ENCODE measurements around the gene MSH5.
"Not testable (repeated sequence)": the region's sequence is repeated elsewhere in the genome, so short reads cannot be mapped to it uniquely, and the experiment has no call there.

The MSH5 gene

DNA sequence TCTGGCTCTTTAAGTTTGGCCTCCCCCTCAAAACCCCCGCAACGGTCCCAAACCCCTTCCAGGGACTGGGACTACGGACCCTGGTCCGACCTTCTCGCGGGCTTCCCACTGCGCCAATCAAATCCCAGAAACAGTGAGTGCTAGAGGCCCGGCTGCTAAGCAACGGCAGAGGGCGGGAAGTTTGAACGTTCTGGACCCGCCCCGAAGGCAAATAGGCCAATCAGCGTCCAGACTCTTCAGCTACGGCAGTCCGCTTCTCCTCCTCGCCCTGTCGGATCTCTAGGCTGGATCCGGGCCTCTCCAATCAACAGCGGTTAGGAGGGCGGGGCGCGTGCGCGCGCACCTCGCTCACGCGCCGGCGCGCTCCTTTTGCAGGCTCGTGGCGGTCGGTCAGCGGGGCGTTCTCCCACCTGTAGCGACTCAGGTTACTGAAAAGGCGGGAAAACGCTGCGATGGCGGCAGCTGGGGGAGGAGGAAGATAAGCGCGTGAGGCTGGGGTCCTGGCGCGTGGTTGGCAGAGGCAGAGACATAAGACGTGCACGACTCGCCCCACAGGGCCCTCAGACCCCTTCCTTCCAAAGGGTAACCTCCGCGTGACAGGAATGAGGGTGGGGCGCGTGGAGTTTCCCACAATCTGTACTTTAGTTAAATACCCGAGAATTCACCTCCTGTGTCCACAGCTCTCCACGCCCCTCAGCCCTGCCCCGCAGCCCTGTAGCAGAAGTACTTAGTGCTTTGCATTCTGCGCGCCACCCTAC is at the start of gene MSH5:
Gene MSH5 (plus strand): TSS at position 367 of the 758 bp plus-strand sequence. CDS start 462 bp downstream, outside the sequence.
- peak; percentile 93 for DNase-seq (ENCODE audit: low read depth, low spot score)
- H3K27ac ChIP-seq: peak within 1 kb of the TSS; percentile 96

DNA sequence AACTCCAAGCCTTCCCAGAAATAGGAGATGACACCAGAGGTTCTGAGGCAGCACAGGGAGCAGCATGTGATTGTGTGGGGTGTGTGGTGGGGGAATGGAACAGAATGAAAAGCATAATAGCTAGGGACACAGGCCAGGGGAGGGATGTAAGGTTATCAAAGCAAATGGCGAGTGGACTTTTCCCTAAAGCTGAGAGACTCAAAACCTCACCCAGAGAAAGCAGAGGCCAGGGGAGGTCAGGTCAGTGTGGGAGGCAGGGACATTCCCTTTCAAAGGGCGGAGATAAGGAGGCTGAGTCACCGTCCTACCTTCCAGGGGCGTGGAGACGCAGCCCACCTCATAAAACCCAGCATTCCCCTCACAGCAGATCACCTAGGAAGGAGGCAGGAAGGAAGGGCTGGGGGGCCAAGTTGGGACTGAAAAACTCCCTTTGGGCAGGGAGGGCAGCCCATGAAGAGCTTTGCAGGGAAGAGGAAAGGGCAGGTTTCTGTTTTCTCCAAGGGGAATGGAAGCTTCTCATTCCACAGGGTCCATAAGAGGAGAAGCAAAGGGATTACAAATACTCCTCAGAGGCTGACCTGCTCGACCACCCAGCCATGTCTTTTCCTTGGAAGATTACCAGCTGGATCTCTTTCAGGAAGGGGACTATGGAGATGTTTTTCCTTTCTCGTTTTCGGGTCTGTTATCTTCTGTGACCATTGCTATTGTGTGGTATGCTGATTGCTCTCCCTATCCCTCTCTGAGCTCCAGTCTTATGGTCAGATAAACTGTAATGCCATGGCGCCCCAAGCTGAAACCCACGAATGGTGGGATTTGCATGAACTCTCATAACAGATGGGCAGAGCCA is 49.4 kb upstream of the MSH5 start:
- H3K27ac ChIP-seq: no peak overlapping the region
- DNase-seq (ENCODE audit: low read depth, low spot score): no peak

DNA sequence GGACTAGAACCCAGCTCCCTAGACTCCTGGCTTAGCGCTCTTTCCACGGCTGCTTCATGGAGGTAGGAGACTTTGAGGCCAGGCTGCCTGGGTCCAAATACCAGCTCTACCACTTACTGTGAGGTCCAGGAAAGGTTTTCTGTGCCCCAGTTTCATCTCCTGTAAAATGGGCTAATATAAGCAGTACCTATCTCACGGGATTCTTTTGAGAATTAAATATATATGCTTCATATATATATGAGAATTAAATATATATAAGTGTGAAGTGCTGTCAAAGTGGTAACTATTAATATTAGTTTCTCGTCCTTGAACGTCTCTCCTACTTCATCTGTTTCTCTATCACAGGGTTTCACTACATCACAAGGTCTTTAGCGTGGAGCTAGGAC is 48.7 kb upstream of the MSH5 start:
- no peak for DNase-seq (ENCODE audit: low read depth, low spot score)
- H3K27ac ChIP-seq: no peak overlapping the region

DNA sequence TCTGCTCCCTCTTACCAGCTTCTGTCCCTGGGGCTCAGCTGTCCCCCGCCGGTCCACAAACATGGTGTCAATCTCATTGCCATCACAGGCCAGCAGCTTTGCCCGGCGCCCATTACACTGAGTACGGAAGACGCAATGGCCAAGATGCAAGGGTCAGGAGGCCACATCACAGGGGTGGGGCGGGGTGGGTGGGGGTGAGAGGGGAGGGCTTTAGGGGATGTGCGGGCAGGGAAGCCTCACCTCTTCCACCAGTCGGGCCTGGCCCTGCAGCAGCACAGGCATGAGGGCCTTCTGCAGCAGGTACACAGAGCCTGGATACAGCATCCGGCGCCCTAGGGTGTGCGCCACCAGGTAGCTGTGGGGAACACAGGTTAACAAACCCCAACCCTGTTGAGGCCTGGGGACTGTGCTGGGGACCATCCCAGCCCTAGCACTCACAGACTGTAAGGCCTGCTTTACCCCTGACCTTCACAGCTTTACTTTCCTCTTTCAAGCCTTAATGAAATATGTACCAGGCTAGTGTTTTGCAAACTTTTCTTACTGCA is 48.2 kb upstream of the MSH5 start:
- H3K27ac ChIP-seq: no peak overlapping the region

DNA sequence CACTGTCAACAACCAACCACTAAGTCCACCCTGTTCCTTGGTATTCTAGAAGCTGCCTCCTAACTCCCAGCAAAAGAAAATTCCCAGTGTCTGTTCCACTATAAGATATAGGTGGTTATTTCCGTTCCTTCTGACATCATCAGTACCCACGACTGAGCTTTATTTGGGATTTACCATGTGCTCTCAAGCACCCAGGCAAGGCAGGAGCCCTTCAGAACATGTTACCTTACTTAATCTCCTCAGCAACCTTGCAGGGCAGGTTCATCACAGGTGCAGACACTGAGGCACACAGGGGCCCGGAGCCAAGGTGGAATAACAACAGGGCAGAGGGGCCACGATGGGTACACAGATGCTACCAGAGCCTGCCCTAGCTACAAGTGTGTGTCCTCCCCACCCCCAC is 47.5 kb upstream of the MSH5 start:
- no peak overlapping the region for H3K27ac ChIP-seq

More for the DNA sequence above, 48.2 kb upstream of the MSH5 start:
- no peak for DNase-seq (ENCODE audit: low read depth, low spot score)

DNA sequence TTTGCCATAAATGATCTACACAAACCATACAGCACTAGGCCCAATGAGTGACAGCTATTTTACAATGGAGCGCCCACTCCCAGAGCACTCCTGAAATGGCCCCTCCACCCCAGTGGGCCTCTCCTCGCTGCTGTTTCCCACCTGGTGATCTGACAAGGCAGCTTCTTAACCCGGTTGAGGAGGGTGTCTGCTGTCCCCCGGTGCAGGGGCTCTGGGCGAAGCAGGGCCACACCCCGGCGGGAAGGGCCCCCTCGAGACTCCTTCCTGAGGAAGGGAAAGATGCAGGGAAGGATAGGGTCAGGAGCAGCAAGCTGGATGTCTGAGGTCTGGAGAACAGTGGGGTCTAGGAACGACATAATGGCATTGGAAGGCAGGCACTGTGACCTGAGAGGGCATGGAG is 46.9 kb upstream of the MSH5 start:
- no peak overlapping the region for H3K27ac ChIP-seq

More for the DNA sequence above, 47.5 kb upstream of the MSH5 start:
- DNase-seq (ENCODE audit: low read depth, low spot score): no peak

DNA sequence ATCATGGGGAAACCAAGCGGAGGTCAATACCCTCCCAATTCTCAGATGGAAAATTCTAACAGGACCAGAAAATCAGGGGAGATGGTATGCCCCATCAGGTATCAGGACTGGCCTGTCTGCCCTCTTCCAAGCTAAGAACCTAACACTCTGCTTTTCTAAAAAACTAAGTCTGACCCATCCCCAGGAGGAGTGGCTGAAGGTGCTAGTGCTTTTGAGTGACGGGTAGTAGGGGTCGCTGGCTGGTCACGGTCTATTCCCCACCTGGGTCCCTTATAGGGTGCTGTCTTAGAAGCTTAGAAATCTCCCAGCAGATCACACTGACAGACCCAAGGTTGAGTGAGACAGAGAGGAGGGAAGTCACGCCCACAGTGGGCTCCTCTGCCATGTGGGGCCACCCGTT is 46.3 kb upstream of the MSH5 start:
- no peak for DNase-seq (ENCODE audit: low read depth, low spot score)
- H3K27ac ChIP-seq: no peak overlapping the region

More for the DNA sequence above, 46.9 kb upstream of the MSH5 start:
- no peak for DNase-seq (ENCODE audit: low read depth, low spot score)

DNA sequence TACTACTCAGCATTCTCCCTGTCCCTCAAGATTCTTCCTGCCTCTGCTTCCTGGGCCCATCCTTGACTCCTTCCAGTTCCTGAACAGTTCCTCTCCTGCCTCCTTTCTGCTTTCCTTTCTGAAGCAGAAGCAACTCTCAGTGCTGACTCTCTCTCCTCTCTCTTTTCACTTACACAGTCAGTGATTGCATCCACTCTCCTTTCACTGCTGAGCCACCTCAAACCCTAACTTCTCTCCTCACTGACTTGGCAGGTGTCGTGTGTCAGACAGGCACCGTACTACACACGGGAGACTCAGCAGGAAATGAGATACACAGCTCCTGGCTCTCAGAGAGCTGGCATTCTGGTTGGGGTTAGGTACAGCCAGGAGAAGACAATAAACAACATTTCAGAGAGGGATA is 42.2 kb upstream of the MSH5 start:
- H3K27ac ChIP-seq: no peak overlapping the region
- DNase-seq (ENCODE audit: low read depth, low spot score): no peak

DNA sequence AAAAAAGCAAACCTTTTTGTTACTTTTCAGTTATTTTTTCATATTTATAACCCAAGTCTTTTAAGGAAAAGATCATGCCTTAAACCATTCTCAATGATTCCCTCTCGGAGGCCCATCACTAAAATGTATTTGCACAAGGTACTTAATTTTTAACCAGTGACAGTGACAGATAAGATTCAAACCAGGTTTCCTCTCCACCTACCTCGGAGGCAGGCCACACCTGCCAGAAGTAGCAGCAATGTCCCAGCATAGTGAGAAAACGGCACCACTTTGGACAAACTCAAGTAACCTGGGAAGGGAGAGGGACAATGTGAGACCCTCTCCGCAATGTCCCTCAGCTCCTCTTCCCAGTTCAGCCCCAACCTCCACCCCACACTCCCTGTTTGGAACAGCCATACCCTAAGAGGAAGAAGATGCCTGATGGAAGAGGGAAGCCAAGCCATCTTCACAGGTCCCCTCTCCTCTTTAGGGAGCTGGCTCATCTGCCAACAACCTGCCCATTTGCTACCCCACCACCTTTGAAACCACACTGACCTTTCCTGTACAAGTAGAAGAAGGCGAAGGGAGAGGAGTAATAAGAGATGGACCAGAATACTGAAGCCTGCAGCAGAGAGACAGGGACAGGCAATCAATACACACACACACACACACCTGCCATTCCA is 38.9 kb upstream of the MSH5 start:
- H3K27ac ChIP-seq: no peak overlapping the region
- no peak for DNase-seq (ENCODE audit: low read depth, low spot score)

DNA sequence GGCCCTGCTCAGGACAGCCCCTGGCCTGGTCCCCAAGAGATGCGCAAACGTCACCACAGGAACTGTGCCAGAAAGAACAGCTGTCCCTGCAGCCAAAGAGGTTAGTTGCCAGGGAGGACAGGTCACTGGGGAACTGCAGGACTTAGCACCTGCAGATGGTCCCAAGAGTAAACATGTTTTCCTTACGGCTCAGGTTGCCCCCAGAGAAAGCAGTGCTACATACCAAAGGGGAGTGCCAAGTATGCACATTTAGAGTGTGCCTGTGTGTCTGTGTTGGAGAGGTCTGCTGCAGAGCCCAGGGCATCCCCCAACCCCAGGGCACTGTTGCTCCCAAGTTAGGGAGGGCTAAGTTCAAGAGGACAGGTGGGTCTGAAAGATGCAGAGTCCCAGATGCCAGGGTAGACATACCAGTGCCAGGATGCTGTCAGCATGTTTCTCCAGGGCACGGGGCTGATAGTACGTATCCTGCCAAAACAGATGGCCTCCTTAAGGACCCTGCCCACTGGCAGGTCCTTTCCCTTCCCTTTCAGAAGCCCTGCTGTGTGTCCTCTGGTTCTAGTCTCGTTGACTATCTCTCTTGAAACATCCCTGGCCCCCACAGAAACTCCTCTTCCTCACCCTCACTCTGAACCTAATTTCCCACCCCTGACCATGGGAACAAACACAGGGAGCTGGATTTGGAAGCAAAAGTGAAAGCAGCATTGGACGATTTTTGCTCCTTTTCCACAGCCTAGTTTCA is 38.0 kb upstream of the MSH5 start:
- no peak overlapping the region for H3K27ac ChIP-seq
- no peak for DNase-seq (ENCODE audit: low read depth, low spot score)

DNA sequence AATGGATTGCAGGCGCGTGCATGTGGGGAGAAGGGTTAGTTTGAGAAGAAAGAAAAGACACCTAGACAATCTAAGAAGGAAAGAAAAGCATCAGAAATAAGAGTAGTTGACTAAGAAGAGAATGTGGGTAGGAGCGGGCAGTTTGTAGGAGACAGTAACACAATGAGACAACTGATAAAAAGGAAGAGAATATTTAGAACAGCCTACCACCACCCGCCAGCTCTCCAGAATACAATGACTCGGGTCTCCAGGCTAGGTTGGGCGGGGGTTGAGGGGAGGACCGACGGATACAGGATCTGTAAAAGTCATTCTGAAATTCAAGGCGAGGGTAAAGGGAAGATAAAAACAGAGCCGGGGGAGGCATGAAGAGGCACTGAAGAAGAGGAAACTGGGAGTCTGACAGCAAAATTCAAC is 37.4 kb upstream of the MSH5 start:
- DNase-seq (ENCODE audit: low read depth, low spot score): no peak
- H3K27ac ChIP-seq: peak overlapping the region; percentile 74

DNA sequence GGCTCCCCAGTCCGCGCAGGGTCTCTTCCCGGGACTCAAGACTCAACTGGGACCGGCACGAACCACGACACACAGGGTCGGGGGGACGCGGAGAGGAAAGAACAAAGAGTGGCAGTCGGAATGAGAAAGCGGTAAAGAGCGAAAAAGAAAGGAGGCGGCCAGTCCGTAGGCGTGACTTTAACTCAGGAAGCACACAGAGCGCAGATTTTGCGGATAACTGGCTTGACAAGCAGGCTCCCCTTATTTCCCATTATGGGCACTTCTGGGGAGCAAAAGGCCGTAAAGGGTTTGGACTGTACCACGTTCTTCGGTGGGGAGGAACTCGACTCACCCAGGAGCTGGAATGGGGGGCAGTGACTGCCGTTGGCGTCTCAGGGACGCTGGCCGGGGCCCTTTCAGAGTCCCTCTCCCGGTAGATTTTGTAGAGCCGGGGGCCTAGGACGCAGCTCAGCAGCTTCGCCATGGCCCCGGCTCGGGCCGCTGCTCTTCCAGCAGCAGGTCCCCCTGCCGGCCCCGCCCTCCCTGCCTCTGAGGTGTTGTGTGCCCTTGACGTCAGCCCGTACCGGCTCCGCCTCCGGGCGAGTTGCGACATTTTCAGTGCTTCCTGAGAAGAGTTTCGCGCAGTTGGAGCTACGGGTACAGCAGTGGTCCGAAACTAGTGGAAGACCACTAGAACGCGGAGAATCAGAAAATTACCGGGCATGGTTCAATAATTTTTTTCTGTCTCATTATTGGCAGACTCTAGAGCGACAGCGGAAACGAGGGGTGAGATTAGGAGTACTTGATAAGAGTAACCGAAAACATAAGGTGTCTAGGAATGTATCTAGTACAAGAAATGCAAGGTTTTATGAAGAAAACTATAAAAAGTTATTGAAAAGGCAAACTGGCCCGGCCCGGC is 36.7 kb upstream of the MSH5 start, which contains the start of gene ABHD16A:
Gene ABHD16A (minus strand): TSS at position 506 of the 898 bp plus-strand sequence. CDS start 43 bp downstream, at position 463.
- H3K27ac ChIP-seq: peak within 1 kb of the TSS; percentile 74
- peak; percentile 83 for DNase-seq (ENCODE audit: low read depth, low spot score)

DNA sequence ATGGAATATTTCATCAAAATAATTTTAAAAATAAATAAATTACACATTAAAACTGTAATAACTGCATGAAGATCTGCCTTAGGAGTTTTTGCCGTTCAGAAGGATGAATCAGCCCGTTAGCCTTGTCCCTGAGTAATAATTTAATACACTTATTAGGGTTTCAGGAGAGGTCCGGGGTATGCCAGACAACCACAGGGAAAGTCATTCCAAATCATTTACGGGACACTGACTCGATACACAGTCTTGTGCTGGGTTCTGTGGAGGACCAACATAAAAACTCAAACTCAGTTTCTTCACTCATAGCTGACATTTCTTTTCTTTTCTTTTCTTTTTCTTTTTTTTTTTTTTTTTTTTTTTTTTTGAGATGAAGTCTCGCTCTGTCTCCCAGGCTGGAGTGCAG is 33.9 kb upstream of the MSH5 start:
- DNase-seq (ENCODE audit: low read depth, low spot score): no peak
- H3K27ac ChIP-seq: no peak overlapping the region

DNA sequence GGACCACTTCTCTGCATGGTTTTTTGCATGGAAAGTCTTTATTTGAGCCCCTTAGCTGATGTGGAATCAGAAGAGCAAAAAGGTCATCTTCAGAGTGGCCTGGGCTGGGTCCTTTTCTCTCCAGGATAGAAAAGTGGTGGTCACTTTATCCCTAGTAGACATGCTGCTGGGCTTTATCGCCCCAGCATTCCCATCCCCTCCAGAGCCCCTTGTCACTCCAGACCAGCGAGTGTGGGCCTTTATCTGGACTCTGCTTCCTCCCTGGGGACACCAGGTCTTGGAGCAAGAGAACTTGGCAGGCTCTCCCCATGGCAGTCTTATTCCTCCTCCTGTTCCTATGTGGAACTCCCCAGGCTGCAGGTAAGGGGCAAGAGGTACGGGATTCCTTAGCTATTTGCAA is 33.2 kb upstream of the MSH5 start, which contains the start of gene LY6G6F:
Gene LY6G6F (plus strand): TSS at position 268 of the 400 bp plus-strand sequence. CDS start 41 bp downstream, at position 309.
- no peak for DNase-seq (ENCODE audit: low read depth, low spot score)
- H3K27ac ChIP-seq: no peak within 1 kb of the TSS

DNA sequence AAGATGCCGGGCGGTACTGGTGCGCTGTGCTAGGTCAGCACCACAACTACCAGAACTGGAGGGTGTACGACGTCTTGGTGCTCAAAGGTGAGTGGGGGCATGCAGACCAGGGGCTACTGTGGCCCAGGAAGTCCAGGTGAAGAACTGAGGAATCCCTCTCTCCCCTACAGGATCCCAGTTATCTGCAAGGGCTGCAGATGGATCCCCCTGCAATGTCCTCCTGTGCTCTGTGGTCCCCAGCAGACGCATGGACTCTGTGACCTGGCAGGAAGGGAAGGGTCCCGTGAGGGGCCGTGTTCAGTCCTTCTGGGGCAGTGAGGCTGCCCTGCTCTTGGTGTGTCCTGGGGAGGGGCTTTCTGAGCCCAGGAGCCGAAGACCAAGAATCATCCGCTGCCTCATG is 32.1 kb upstream of the MSH5 start:
- H3K27ac ChIP-seq: no peak overlapping the region
- DNase-seq (ENCODE audit: low read depth, low spot score): no peak

DNA sequence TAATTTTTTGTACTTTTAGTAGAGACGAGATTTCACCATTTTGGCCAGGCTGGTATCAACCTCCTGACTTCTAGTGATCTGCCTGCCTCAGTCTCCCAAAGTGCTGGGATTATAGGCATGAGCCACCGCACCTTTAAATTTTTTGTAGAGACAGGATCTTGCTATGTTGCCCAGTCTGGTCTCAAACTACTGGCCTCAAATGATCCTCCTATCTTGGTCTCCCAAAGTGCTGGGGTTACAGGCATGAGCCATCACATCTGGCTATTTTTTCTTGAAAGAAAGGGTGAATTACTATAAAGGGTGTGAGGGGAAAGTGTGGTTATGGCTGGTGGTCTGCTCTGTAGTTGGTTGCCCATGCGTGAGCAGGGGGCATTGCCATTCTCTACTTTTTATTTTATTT is 31.6 kb upstream of the MSH5 start:
- H3K27ac ChIP-seq: no peak overlapping the region
- no peak for DNase-seq (ENCODE audit: low read depth, low spot score)

DNA sequence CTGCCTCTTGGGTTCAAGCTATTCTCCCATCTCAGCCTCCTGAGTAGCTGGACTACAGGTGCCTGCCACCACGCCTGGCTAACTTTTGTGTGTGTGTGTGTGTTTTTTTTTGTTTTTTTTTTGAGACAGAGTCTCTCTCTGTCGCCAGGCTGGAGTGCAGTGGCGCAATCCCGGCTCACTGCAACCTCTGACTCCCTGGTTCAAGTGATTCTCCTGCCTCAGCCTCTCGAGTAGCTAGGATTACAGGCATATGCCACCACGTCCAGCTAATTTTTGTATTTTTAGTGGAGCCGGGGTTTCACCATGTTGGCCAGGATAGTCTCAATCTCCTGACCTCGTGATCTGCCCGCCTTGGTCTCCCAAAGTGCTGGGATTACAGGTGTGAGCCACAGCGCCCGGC is 30.6 kb upstream of the MSH5 start:
- not testable (repeated sequence) for DNase-seq (ENCODE audit: low read depth, low spot score)

DNA sequence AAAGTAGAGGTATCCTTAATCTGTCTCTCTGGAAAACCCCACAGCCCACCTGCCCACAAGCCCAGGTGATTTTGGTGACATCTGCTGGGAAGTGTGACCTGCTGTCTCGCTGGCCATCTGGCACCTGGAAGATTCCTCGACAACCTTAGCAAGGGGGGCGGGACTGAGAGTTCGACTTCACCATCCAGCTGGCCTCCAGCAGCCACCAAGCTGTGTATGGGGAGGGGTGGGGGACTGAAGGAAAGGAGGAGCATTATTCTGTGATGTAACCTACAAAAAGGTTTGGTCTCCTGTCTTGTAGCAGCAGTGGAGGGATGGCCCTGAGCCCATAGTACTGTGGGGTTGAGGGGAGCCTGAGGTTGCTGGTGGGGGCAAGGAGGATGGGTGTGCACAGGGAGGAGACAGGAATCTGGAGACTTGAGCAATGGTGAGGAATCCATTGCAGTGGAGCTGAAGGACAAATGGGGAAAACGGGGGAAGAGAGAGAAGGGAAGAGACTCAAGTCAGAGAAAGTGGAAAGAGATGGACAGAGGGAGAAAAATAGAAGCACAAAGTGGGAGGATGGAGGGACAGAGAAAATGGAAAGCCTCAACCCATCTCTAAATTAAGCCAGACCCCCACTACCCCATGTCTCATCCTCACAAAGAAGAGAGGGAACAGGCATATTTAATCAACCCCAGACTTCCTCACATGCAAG is 29.1 kb upstream of the MSH5 start:
- H3K27ac ChIP-seq: no peak overlapping the region
- DNase-seq (ENCODE audit: low read depth, low spot score): no peak

More for the DNA sequence above, 30.6 kb upstream of the MSH5 start:
- H3K27ac ChIP-seq: not testable (repeated sequence)

Data from epithelial cell of prostate (primary cell).